Keratinocyte (primary cell): ENCODE results near the gene ENTR1.

Source experiments
- EZH2 ChIP-seq: IDR thresholded peaks from one replicate; pipeline ENCODE4 v1.6.1; 2012; ENCODE audit warnings: inconsistent platforms, mild to moderate bottlenecking, low read length, moderate library complexity
- TF ChIP-seq, protein P1 (sequence below), 3 experiments: IDR thresholded peaks in 1 of 3; conservative IDR thresholded peaks in 1 of 3; optimal IDR thresholded peaks in 1 of 3; 2 replicates in 2 of 3; 3 replicates in 1 of 3; pipeline versions ENCODE3 to v1.5.1; 2011; ENCODE audit warnings: low read length in 3 of 3, mild to moderate bottlenecking in 3 of 3, moderate library complexity in 2 of 3, control low read depth in 1 of 3, inconsistent platforms in 1 of 3; ENCODE audit not compliant: insufficient read depth in 2 of 3; ENCODE audit errors: extremely low read depth in 1 of 3

DNA sequence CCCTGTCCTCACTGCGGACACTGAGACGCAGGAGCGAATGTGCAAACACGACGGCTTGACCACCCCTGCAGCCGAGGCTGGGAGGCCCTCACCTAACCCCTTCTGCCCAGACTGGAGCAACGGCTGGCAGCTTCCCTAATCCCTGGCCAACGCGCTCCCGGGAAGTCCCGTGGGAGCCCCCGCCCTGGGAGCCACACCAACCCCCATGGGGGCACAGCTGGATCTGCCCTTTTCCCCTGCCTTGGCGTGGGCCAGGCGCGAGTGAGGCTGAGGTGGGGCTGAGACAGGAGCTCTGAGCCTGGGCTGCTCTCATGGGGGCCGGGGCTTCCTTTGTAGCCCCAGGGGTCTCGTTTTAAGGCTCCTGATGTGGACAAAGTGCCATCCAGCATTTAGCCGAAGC, 42.2 kb downstream of the ENTR1 start:
- TF ChIP-seq, protein P1, sequence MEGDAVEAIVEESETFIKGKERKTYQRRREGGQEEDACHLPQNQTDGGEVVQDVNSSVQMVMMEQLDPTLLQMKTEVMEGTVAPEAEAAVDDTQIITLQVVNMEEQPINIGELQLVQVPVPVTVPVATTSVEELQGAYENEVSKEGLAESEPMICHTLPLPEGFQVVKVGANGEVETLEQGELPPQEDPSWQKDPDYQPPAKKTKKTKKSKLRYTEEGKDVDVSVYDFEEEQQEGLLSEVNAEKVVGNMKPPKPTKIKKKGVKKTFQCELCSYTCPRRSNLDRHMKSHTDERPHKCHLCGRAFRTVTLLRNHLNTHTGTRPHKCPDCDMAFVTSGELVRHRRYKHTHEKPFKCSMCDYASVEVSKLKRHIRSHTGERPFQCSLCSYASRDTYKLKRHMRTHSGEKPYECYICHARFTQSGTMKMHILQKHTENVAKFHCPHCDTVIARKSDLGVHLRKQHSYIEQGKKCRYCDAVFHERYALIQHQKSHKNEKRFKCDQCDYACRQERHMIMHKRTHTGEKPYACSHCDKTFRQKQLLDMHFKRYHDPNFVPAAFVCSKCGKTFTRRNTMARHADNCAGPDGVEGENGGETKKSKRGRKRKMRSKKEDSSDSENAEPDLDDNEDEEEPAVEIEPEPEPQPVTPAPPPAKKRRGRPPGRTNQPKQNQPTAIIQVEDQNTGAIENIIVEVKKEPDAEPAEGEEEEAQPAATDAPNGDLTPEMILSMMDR (optimal IDR thresholded peaks at IDR 0.05 in 1 of 3, IDR thresholded peaks at IDR 0.05 in 1 of 3, conservative IDR thresholded peaks at IDR 0.05 in 1 of 3; ENCODE audit: extremely low read depth in 1 of 3, insufficient read depth in 2 of 3, low read length in 3 of 3) = no peak
- TF ChIP-seq EZH2 = no peak
